ENCODE measurements around the gene TKT. TPM values are rescaled to one million over a fixed set of nuclear protein-coding genes. Genes with fewer than 3 reads are reported as not detected.

Gene TKT
- total RNA-seq, 1 experiment from 2014 or later: 634 TPM

DNA sequence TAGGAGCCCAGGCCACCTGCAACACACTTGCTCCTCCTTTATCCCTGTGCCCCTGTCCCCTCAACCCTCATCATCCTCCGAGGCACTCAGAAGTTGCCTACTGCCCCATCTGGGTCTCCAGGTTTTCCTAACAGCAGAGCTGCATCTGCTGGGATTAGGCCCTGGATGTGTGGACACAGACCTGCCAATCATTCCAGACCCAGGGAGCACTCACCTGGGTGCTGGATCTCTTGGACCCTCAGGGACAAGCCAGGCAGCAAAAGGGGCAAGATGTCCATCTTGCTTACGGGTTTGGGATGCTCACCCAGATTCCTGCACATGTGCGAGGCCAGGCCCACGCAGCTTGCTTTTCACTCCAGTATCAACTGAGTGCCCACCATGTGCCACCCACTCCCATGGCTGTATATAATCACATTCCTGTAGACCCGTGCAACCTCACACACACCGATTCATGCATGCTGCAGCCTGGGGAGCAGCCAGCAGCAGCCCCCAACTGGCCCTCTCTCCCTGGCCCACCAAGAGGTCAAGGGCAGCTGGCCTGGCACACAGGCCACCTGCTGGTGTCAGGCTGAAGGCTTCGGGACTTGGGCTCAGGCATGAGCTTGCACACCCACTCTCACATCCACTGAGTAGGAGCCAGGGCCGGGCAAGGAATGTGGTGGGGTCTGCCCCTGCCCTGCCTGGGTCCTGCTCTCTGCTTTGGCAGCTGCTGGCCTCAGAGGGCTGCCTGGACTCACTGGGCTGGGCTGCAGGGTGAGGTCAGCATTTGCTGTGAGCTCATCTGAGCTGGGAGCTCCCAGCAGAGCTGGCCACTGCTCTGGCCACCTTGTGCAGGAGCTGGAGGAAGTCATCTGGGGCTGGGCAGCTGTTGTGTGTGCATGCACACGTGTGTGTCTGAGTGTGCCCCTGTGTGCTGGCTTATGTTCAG lies 79.9 kb downstream of the TKT start:
- H3K4me3 ChIP-seq (replicated peaks in 1 of 2; ENCODE audit: low read depth in 1 of 2, low read length in 2 of 2): no peak overlapping the region
- H3K27me3 ChIP-seq (ENCODE audit: insufficient read depth, low read length): no peaks in the 10 kb centered on the region
- peaks cover 5 to 8% of the 10 kb centered on the region in 2 experiments; a peak in 3 of 4 replicates for H3K36me3 ChIP-seq (ENCODE audit: control insufficient read depth in 1 of 2, insufficient read depth in 2 of 2, low read length in 2 of 2)
- BruUV-seq (replicated peaks): no TSS peak
- ATAC-seq (no peak), DNase-seq (ENCODE audit: low read depth, low spot score) (no peak)
- H3K27ac ChIP-seq (ENCODE audit: low read depth, low read length): no peak overlapping the region
- intact Hi-C loops (cut with micrococcal nuclease): no loop called here
- ChIA-PET CTCF (no interaction called here), POLR2A (no interaction called here), RAD21 (ENCODE audit: low non-redundant PET in 1 of 2, low total read pairs in 2 of 2, uncharacterized antibody in 2 of 2, unreplicated experiment in 2 of 2) (no interaction called here)
- no peaks in the 10 kb centered on the region for H3K9me2 ChIP-seq (ENCODE audit: insufficient read depth)
- H3K9me3 ChIP-seq (ENCODE audit: control insufficient read depth in 1 of 2, insufficient read depth in 1 of 2, low read depth in 1 of 2, low read length in 2 of 2): no peaks in the 10 kb centered on the region
- H3K9ac ChIP-seq (ENCODE audit: low read length): no peak overlapping the region
- H4K20me1 ChIP-seq (ENCODE audit: insufficient read depth): no peaks in the 10 kb centered on the region
- no peaks in the 10 kb centered on the region; a peak in 1 of 4 replicates for H3K4me1 ChIP-seq (ENCODE audit: control insufficient read depth in 1 of 2, insufficient read depth in 2 of 2, low read length in 2 of 2)
- no peak overlapping the region for H3K4me2 ChIP-seq (ENCODE audit: low read length)
- no peak overlapping the region for H2AFZ ChIP-seq (ENCODE audit: low read depth, low read length, poor library complexity, severe bottlenecking)
- no peak for TF ChIP-seq EZH2phosphoT487 (IDR thresholded peaks at IDR 0.05; ENCODE audit: borderline replicate concordance)
- TF ChIP-seq ELF1 (IDR thresholded peaks at IDR 0.05; ENCODE audit: borderline replicate concordance, low read depth): no peak
- H3K79me2 ChIP-seq (ENCODE audit: insufficient read depth, low read length): peaks cover 20% of the 10 kb centered on the region; the same call in 1 of the 2 replicates

Other genes with a start within 250 kb of the TKT start
- gene SFMBT1, start 209.9 kb downstream of the TKT start, total RNA-seq (2021; ENCODE audit: unreplicated experiment): 14.8 TPM
- gene RFT1, start 125.6 kb downstream of the TKT start, total RNA-seq (2021; ENCODE audit: unreplicated experiment): 33.6 TPM
- 34.4 TPM for gene PRKCD, start 94.8 kb downstream of the TKT start, total RNA-seq (2021; ENCODE audit: unreplicated experiment)
- gene DCP1A, start 91.5 kb upstream of the TKT start, total RNA-seq (2021; ENCODE audit: unreplicated experiment): 33.2 TPM
- 1.1 TPM for gene CACNA1D, start 238.6 kb upstream of the TKT start, total RNA-seq (2021; ENCODE audit: unreplicated experiment)

All from HCT116 (cell line).